Activated CD4-positive, alpha-beta T cell treated with anti-CD3 and anti-CD28 coated beads, Interleukin-2, amount 50 U/mL, for 16 hours (primary cell): ENCODE measurements around the gene VWA5B2.

ENCODE experiments used
- DNase-seq: peaks from one replicate; pipeline ENCODE4 v3.0.0-alpha.2; 2020

VWA5B2 gene

GRCh38 chr3:184282941-184283340 is 53.6 kb downstream of the VWA5B2 start:
- no peak for DNase-seq

- no peak for DNase-seq
Measured at GRCh38 chr3:184283681-184284080, 54.3 kb downstream of the VWA5B2 start.

GRCh38 chr3:184284696-184285095 is 55.3 kb downstream of the VWA5B2 start:
- peak; percentile 27 for DNase-seq

DNA sequence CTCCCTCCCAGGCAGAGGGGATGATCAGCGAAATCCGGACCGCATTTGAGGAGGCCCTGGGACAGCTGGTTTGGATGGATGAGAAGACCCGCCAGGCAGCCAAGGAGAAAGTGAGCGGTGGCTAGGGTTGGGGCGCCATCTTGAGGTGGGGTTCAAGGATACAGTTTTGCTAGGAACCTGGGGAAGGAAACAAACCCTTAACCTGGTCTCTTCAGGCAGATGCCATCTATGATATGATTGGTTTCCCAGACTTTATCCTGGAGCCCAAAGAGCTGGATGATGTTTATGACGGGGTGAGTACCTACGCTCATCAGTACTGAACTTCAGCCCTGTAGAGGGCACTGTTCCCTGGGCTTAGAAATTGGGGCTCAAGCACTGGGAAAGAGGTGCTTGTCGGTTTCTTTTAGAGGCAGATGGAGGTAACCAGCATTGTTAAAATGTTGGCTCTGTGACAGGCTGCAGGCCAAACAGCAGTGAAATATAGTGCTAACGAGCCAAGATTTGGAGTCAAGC is 60.1 kb downstream of the VWA5B2 start:
- DNase-seq = peak; percentile 69

GRCh38 chr3:184290331-184290730 is 60.9 kb downstream of the VWA5B2 start:
- DNase-seq = no peak

DNA sequence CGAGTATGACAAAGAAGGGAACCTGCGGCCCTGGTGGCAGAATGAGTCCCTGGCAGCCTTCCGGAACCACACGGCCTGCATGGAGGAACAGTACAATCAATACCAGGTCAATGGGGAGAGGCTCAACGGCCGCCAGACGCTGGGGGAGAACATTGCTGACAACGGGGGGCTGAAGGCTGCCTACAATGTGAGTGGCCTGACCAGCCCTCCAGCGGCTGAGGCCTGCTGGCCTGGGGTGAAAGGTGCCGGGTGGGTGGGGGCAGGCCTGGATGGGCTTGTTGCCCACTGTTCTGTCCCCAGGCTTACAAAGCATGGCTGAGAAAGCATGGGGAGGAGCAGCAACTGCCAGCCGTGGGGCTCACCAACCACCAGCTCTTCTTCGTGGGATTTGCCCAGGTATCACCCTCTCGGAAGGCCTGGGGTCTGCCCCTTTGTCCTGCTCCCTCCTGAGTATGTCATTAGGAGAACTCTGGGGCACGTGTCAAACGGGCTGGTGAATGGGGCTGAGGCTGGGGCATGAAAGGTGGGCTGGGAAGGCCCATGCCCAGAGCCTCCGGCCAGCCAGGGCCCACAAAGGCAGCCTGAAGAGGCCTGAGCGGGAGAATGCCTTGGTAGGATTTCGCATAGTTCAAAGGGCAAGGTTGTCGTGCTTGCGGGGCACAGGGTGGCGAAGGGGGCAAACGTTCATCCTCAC is 61.8 kb downstream of the VWA5B2 start:
- DNase-seq = no peak
